ENCODE data around the gene ZNF396.

GRCh38 chr18:35415511-35416073, 38.5 kb upstream of the ZNF396 start:
- no peak for TF ChIP-seq CTCF (IDR thresholded peaks at IDR 0.05)
- no peak for TF ChIP-seq CBFB (CRISPR knock-in tag; IDR thresholded peaks at IDR 0.05; ENCODE audit: low read depth)
